HG02798 (cell line): ENCODE results near the gene UVRAG.

ENCODE experiments used
- ATAC-seq: cut with Tn5 transposase; IDR thresholded peaks from one replicate; pipeline ENCODE4 v1.9.1; 2021; ENCODE audit warnings: mild to moderate bottlenecking; ENCODE audit not compliant: unreplicated experiment, poor library complexity

Gene UVRAG

GRCh38 chr11:75996523-75997442, 181.8 kb downstream of the UVRAG start:
- ATAC-seq = no peak

- no peak for ATAC-seq
Measured at GRCh38 chr11:76004400-76004799, 189.4 kb downstream of the UVRAG start.

DNA sequence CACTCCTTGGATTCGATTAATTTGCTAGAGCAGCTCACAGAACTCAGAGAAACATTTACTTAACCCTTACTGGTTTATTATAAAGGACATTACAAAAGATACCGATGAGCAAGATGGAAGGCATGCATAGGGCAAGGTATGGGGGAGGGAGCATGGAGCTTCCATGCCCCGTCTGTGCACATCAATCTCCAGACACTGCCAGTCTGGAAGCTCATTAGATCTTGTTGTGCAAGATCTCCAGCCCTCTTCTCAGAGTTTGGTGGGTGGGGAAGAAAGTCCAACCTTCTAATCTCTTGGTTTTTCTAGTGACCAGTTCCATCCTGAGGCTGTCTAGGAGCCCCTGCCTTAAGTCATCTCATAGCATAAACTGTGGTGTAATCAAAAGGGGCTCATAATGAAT, 190.7 kb downstream of the UVRAG start:
- no peak for ATAC-seq

GRCh38 chr11:76007166-76007565, 192.2 kb downstream of the UVRAG start:
- ATAC-seq = no peak

- ATAC-seq = no peak
Measured at GRCh38 chr11:76008474-76008873, 193.5 kb downstream of the UVRAG start.

- no peak for ATAC-seq
Measured at GRCh38 chr11:76010051-76010450, 195.0 kb downstream of the UVRAG start.

DNA sequence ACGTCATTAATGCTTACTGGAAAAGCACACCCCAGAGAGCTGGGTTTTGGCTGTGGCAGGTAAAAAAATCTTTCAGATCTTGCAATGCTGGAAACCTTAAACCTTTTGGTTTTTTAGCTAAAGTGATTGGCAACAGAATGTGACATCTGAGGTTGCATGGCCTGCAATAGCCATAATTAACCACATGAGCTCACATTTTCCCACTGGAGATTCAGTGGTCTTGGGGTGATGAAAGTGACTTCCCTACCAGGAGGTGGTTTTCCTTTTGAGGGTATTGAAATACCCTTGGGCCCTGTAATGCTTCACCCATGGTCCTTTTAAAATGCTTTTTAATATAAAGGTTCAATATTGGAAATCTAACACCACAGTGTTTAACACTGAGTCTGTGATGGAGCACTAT, 198.5 kb downstream of the UVRAG start:
- ATAC-seq = no peak

DNA sequence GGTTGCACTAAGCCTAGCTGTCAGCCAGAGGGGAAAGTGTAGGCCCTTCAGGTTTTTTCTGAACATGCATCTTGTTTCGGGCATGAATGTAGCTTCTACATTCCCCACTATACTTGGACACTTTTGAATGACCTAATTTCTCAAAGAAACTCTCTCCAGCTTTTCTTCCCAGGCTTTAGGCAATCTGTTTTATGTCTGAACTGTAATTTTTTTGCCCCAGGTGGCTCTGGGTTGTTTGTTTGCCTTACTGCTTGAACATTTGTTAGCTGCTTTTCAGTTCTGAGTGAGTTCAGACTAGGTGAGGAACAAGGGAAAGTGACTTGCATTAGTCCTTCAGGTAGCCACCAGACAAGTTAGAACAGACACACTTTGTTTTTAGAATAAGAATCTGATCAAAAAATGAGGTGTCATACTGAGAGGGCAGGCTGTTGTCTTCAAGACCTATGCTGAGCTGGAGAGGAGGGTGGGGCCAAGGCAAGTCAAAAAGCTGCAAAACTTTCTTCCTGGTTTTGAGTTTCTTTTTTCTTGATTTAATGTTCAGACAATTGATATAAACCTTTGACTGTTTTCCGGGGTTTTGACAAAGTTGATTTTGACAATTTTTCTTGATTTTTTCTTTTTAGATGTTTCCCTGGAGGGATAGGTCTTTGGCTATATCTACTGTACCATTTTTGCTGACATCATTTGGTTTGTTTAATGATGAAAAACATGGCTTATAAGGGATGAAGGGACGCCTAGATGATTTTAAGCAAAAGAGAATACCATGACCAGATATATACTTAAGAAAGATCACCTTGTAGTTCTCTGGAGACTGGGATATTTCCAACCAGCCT, 208.4 kb downstream of the UVRAG start:
- no peak for ATAC-seq

- no peak for ATAC-seq
Measured at GRCh38 chr11:76025068-76025467, 210.1 kb downstream of the UVRAG start.

DNA sequence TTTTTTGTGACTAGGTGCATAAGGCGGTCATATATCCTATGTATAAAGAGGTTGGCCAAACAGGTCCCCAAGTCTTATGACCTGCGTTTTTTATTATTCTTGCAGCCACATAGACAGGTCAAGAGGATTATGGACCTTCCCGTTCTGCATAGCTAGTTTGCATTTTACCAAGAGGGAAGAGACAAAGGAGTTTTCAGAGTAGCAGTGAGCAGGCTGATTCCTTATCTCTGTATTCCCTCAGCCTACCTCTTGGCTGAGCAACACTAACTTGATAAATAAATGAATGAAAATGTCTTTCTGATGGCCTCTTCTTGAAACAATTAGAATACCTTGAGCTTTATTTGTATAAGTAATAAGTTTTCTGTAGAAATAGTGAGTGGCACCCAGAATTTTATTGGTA, 210.8 kb downstream of the UVRAG start:
- ATAC-seq = no peak

- no peak for ATAC-seq
Measured at GRCh38 chr11:76026281-76026680, 211.3 kb downstream of the UVRAG start.

GRCh38 chr11:76026862-76027261, 211.9 kb downstream of the UVRAG start:
- no peak for ATAC-seq

DNA sequence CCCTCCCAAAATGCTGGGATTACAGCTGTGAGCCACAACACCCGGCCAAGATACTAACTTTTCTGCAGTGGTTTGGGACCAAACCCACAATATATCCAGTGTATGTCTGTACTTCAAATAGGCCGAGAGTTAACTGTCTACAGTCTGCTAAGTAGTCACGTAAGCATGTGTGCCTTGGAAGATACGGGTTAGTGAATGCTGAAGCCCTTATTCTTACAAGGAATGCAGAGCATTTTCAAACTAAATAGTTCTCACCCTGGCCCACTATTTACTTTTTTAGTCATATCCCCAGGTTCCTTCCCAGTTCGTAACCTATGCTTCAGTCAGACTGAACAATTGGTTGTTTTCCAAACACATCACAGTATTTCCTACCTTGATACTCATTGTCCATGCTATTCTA, 215.3 kb downstream of the UVRAG start:
- ATAC-seq = no peak

GRCh38 chr11:76030968-76031590, 216.1 kb downstream of the UVRAG start:
- no peak for ATAC-seq

DNA sequence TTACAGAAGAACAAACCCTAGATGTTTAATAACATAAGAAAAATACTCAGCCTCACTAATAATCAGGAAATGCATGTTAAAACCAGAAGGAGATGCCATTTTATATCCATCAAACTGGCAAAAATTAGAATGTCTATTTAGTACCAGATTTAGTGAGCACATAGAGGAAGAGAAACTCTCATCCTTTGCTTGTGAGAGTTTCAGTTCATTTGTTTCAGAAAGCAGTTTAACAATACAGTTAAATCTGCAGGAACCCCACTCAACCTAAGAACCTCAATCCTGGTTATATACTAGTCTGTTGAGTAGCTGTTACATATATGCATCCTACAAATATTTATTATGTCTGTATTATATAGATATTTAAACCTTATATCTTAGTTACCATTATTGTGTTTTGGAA, 218.7 kb downstream of the UVRAG start:
- peak; percentile 48 for ATAC-seq

- no peak for ATAC-seq
Measured at GRCh38 chr11:76035020-76035419, 220.0 kb downstream of the UVRAG start.

DNA sequence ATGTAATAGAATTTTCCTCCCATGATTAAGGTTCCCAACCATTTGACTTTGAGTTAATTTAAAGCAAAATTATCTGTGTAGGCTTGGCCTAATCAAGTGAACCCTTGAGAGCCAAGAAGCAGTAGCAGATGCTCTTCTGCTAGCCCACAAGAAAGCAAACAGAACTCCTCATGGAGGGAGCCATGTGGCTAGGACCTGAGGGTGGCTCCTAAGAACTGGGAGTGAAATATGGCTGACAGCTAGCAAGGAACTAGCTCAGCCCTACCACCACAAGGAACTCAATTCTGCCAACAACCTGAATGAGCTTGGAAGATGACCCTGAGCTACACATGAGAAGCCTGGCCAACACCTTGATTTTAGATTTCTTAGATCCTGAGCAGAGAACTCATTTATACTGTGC, 223.6 kb downstream of the UVRAG start:
- no peak for ATAC-seq

- no peak for ATAC-seq
Measured at GRCh38 chr11:76041208-76041607, 226.2 kb downstream of the UVRAG start.

DNA sequence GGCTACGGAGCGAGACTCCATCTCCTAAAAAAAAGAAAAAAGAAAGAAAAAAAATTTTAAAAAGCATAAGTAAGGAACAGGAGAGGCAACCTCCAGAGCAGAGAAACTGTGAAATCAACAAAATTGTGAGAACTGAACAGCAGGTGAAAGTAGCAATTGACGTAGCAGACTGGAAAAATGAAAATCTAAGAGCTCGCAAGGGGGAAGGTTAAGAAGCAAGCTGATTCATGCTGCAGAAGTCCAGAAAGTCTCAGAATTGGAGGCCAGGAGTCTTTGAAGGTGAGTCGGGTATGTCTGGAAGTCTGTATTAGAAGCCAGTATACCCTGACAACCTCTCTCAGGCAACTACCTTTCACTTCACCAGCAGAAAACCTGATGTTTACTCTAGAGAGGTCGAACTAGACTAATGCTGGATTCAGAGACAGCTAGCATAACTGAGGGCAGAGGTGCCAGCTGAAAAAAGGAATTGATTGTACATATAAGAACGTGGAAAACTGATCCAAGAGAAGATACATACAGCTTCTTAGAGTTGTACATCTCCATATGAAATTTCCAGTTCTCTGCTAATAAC, 229.8 kb downstream of the UVRAG start:
- no peak for ATAC-seq

- ATAC-seq = no peak
Measured at GRCh38 chr11:76047231-76047630, 232.2 kb downstream of the UVRAG start.

GRCh38 chr11:76047766-76048165, 232.8 kb downstream of the UVRAG start:
- ATAC-seq = no peak
